PC-9 (cell line): Measurements from ENCODE around the gene THEMIS. TPM values are rescaled to one million over a fixed set of nuclear protein-coding genes. Genes with fewer than 3 reads are reported as not detected.

ENCODE experiments used
- BruUV-seq: library from RNA; stranded (reverse); fragments of 400-500 nt; replicated peaks from 2 replicates; lab custom pipeline; 2021; lab: Mats Ljungman, UMichigan
- CTCF ChIA-PET: fragments of 300-600 bp; sonication (Branson Sonifier 250); formaldehyde crosslinking; loops from one replicate; lab custom pipeline; 2022; ENCODE audit warnings: antibody characterized with exemption; lab: Charles Lee
- POLR2A ChIA-PET: fragments of 300-600 bp; sonication (Branson Sonifier 250); formaldehyde crosslinking; loops from one replicate; lab custom pipeline; 2022; ENCODE audit warnings: antibody characterized with exemption; ENCODE audit not compliant: unreplicated experiment; lab: Charles Lee
- DNase-seq, 2 experiments: peaks; one replicate each; pipeline versions ENCODE4 v3.0.0 to v3.0.0-alpha.2; 2015 to 2022; ENCODE audit warnings: mixed read lengths in 1 of 2
- H2AFZ ChIP-seq: fragments of 200-600 bp; sonication (generic); 2 replicates; pipeline ENCODE4 v1.8.1; 2017; ENCODE audit warnings: antibody characterized with exemption
- H3F3A ChIP-seq: fragments of 200-600 bp; sonication (generic); 2 replicates; pipeline ENCODE4 v1.8.1; 2017; ENCODE audit warnings: antibody characterized with exemption, mild to moderate bottlenecking, low read depth; ENCODE audit not compliant: insufficient read depth
- H3K27ac ChIP-seq: fragments of 200-600 bp; sonication (generic); 2 replicates; pipeline ENCODE4 v1.6.1; 2016; ENCODE audit warnings: mixed run types
- H3K27me3 ChIP-seq: fragments of 200-600 bp; sonication (generic); 2 replicates; pipeline ENCODE4 v1.6.1; 2016; ENCODE audit warnings: low read depth, mixed run types; ENCODE audit not compliant: insufficient read depth
- H3K36me3 ChIP-seq: fragments of 200-600 bp; sonication (generic); 2 replicates; pipeline ENCODE4 v1.6.1; 2016; ENCODE audit warnings: low read depth, mixed run types
- H3K4me1 ChIP-seq: fragments of 200-600 bp; sonication (generic); replicated peaks from 2 replicates; pipeline ENCODE4 v1.6.1; 2016; ENCODE audit warnings: mixed run types; ENCODE audit not compliant: insufficient read depth
- H3K4me2 ChIP-seq: fragments of 200-600 bp; sonication (generic); 2 replicates; pipeline ENCODE4 v1.6.1; 2017; ENCODE audit warnings: mixed run types
- H3K4me3 ChIP-seq: fragments of 200-600 bp; sonication (generic); 2 replicates; pipeline ENCODE4 v1.6.1; 2016; ENCODE audit warnings: mixed run types
- H3K79me2 ChIP-seq: fragments of 200-600 bp; sonication (generic); 2 replicates; pipeline ENCODE4 v1.6.1; 2017; ENCODE audit warnings: low read depth, mixed run types
- H3K9me2 ChIP-seq: fragments of 200-600 bp; sonication (generic); 2 replicates; pipeline ENCODE4 v1.8.1; 2017; ENCODE audit warnings: mild to moderate bottlenecking; ENCODE audit not compliant: insufficient read depth
- H3K9me3 ChIP-seq: fragments of 200-600 bp; sonication (generic); 2 replicates; pipeline ENCODE4 v1.8.1; 2016; ENCODE audit warnings: low read depth; ENCODE audit not compliant: insufficient read depth
- H4K20me1 ChIP-seq: fragments of 200-600 bp; sonication (generic); 2 replicates; pipeline ENCODE4 v1.8.1; 2017; ENCODE audit not compliant: insufficient read depth
- EZH2 ChIP-seq: fragments of 200-600 bp; sonication (generic); IDR thresholded peaks from 2 replicates; pipeline ENCODE4 v1.8.0; 2017; ENCODE audit warnings: antibody characterized with exemption, low read depth
- intact Hi-C: fragments of 100-400 bp; cut with micrococcal nuclease; formaldehyde crosslinking; loops from one replicate; pipeline ENCODE4 v1.10.0; 2022; ENCODE audit not compliant: unreplicated experiment
- total RNA-seq: library from RNA; stranded (reverse); gene quantifications from 2 replicates; pipeline ENCODE4 v1.2.3, GENCODE V29; 2021
- TF ChIP-seq, protein P1 (sequence below): fragments of 200-600 bp; sonication (generic); conservative IDR thresholded peaks from 2 replicates; pipeline ENCODE4 v1.6.1; 2017; ENCODE audit warnings: mixed run types, antibody characterized with exemption, mild to moderate bottlenecking, moderate library complexity

Gene THEMIS
- total RNA-seq, 1 experiment from 2014 or later, result not detected

DNA sequence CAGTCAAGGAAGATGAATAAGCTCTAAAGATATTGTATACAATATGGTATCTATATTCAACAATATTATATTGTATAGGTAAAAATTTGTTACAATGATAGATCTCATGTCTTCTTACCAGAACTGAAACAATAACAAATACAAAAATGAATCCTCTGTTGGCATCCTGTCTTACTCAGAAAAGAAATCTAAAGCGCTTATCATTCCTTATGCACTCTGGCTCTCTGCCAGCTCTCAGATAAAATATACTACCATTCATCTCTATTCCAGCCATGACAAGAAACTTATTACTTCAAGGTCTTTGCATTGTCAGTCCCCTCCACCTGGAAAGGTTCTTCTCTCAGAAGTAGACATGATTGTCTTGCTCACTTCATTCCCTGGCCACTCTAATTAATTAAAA, 138.6 kb downstream of the THEMIS start:
- Histone ChIP-seq H3K27me3 (no peaks in the 10 kb centered on the region), H3K4me1 (no peaks in the 10 kb centered on the region), H3K4me3 (no peak overlapping the region), H3K27ac (no peak overlapping the region), H3K4me2 (no peak overlapping the region), H3K9me3 (no peaks in the 10 kb centered on the region), H3K79me2 (no peaks in the 10 kb centered on the region), H4K20me1 (no peaks in the 10 kb centered on the region), H3K9me2 (peaks cover 3% of the 10 kb centered on the region; the same call in 1 of the 2 replicates), H3F3A (no peaks in the 10 kb centered on the region), H2AFZ (no peak overlapping the region), H3K36me3 (no peaks in the 10 kb centered on the region)
- TF ChIP-seq, protein P1, sequence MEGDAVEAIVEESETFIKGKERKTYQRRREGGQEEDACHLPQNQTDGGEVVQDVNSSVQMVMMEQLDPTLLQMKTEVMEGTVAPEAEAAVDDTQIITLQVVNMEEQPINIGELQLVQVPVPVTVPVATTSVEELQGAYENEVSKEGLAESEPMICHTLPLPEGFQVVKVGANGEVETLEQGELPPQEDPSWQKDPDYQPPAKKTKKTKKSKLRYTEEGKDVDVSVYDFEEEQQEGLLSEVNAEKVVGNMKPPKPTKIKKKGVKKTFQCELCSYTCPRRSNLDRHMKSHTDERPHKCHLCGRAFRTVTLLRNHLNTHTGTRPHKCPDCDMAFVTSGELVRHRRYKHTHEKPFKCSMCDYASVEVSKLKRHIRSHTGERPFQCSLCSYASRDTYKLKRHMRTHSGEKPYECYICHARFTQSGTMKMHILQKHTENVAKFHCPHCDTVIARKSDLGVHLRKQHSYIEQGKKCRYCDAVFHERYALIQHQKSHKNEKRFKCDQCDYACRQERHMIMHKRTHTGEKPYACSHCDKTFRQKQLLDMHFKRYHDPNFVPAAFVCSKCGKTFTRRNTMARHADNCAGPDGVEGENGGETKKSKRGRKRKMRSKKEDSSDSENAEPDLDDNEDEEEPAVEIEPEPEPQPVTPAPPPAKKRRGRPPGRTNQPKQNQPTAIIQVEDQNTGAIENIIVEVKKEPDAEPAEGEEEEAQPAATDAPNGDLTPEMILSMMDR, result no peak
- no peak for TF ChIP-seq EZH2
- intact Hi-C loops, result no loop called here
- CTCF ChIA-PET, result interaction anchor here (0.6 kb wide), 1 partner anchor 31 kb away, joined by 3 read pairs; no protein-coding TSS in a partner anchor
- DNase-seq, result no peak
- BruUV-seq, result no TSS peak
- POLR2A ChIA-PET, result no interaction called here

DNA sequence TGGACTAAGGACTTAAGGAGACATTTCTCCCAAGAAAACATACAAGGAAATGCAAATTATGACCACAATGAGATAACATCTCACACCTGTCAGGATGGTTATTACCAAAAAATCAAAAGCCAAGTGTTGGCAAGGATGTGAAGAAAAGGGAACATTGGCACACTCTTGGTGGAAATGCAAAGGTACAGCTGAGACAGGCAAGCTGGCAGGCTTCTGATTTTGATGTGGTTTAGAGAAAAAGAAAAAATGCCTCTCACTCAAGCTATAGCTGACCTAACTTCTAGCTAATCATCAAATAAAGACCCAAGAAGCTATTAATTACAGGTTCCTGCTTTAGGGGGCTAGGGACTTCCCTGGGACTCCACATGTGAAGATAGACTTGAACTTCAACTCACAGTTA, 139.8 kb downstream of the THEMIS start:
- Histone ChIP-seq H2AFZ (no peak overlapping the region), H3K27ac (no peak overlapping the region), H3F3A (no peaks in the 10 kb centered on the region), H3K4me2 (no peak overlapping the region), H3K27me3 (no peaks in the 10 kb centered on the region), H4K20me1 (no peaks in the 10 kb centered on the region), H3K9me2 (peaks cover 3% of the 10 kb centered on the region; the same call in 1 of the 2 replicates), H3K4me1 (no peaks in the 10 kb centered on the region), H3K36me3 (no peaks in the 10 kb centered on the region), H3K79me2 (no peaks in the 10 kb centered on the region), H3K4me3 (no peak overlapping the region), H3K9me3 (no peaks in the 10 kb centered on the region)
- no peak for DNase-seq
- intact Hi-C loops, result no loop called here
- TF ChIP-seq, protein P1, result no peak
- TF ChIP-seq EZH2, result no peak
- BruUV-seq, result no TSS peak
- CTCF ChIA-PET, result no interaction called here
- POLR2A ChIA-PET, result no interaction called here

- H3K9me2 ChIP-seq, result no peaks in the 10 kb centered on the region; the same call in 1 of the 2 replicates
- H3K36me3 ChIP-seq, result no peaks in the 10 kb centered on the region
- intact Hi-C loops, result no loop called here
- TF ChIP-seq EZH2, result no peak
- TF ChIP-seq, protein P1, result no peak
- no peak overlapping the region for H3K4me2 ChIP-seq
- DNase-seq, result no peak
- H3K4me3 ChIP-seq, result no peak overlapping the region
- ChIA-PET CTCF (no interaction called here), POLR2A (no interaction called here)
- H4K20me1 ChIP-seq, result no peaks in the 10 kb centered on the region
- H3K4me1 ChIP-seq, result no peaks in the 10 kb centered on the region
- no peak overlapping the region for H3K27ac ChIP-seq
- no peaks in the 10 kb centered on the region for H3K9me3 ChIP-seq
- H3F3A ChIP-seq, result no peaks in the 10 kb centered on the region
- no peaks in the 10 kb centered on the region for H3K79me2 ChIP-seq
- BruUV-seq, result no TSS peak
- no peak overlapping the region for H2AFZ ChIP-seq
- no peaks in the 10 kb centered on the region for H3K27me3 ChIP-seq
These were observed 151.8 kb downstream of the THEMIS start for GRCh38 chr6:127749095-127749494.
